ENCODE data around the gene MUC2.

Gene MUC2

GRCh38 chr11:1037506-1038055 lies 37.1 kb upstream of the MUC2 start:
- DNase-seq: no peak

DNA sequence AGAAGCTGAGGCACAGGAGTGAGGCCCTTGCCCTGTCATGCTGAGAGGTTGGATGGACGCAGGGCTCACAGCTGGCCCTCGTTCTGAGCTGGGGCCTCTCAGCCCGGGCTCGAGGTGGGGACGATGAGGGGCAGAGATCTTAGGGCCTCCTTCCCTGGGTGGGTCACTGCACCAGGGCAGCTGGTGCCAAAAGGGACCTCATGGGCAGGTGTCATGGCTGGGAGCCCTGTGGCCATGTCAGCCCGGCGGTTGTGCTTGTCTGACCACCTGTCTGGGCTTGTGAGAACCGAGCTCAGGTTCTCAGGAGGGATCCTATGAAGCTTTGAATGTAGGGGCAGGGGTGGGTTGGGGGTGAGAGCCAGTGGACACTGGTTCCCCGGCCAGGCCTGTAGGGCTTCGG lies 36.3 kb upstream of the MUC2 start:
- DNase-seq: no peak

DNA sequence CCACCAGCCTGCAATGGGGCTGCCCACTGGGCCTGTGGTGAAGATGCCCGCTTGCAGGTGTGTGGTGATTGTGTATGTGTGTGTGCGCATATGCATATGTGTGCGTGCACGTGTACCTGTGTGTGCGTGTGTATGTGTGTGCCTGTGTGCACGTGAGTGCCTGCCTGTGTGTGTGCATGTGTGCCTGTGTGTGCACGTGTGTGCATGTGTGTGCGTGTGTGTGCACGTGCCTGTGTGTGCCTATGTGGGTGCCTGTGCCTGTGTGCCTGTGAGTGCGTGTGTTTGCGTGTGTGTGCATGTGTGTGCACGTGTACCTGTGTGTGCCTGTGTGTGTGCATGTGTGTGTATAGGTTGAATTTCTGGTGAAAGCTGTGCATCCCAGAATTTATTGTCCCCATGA lies 35.8 kb upstream of the MUC2 start:
- no peak for DNase-seq

DNA sequence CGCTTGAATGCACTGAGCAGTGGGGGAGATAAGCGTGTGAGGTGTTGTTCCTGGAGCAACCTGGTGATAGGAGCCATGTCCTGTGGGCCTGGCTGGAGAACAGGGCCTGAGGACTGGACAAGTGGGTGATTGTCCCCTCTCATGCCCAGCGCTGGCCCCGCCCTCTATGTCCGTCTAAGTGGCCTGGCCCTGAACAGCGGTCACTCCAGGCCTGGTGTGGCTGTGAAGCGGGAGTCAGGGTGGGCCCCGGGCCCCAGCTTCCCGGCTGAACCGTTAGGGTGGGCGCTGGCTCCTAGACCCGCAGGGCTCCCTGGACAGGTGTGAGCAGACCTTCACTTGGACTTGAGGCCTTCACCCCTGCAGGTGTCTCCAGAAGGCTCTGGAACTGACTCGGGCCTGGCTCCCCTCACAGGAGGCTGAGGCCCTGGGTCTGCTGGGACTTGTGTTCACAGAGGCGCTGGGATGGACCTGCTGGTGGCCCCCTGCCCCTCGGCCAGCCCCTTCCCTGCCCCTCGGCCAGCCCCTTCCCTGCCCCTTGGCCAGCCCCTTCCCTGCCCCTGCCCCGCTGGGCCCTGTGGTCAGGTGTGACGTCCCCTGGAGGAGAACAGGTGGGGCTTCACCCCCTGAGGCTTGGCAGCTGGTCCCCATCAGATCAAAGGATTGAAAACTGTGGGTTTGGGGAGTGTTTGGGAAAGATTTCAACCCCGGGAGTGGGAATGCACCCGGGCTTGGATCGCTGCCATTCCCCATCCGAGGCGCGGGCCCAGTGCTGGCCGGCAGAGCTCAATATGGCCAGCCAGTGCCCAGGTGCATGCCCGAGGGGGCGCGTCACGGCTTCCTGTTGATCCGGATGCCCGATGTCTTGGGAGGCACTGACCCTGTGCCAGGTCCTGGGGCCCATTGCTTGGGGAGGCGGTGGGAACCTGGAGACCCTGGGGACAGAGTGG lies 34.9 kb upstream of the MUC2 start:
- no peak for DNase-seq

- DNase-seq: no peak
Observed at GRCh38 chr11:1040428-1041148, 34.1 kb upstream of the MUC2 start.

DNA sequence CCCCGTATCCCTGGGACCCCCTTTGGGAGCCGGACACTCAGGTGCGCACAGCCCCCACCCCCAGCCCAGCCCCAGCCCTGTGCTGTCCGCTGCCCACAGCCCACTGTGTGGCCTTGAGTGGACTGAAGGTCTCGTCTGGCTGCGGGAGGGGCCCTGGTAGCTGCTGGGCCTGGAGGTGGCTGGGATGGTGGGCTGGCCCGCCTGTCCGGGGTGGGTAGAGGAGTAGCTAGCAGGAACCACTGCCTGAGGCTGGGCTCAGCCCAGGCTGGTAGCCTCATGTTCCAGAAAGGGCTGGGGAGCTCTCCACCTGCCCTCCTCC lies 33.6 kb upstream of the MUC2 start:
- DNase-seq: no peak

DNA sequence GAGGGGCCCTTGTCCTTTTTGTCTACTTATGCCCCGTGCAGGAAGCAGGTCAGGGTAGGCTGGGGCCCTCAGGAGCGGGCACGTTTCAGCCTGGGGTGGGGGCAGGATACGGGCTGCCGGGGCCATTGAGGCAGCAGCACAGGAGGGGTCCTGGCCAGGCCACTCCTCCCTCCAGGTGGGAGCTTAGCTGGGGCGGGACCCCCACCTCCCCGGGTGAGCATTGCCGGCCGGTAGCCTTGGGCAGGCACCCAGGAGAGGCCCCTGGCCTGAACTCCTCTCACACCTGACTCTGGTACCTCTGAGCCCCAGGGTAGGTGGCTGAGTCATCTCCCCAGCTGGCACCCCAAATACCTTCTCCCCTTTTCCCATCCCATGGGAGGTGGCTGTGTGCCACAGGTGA lies 33.2 kb upstream of the MUC2 start:
- DNase-seq: no peak

DNA sequence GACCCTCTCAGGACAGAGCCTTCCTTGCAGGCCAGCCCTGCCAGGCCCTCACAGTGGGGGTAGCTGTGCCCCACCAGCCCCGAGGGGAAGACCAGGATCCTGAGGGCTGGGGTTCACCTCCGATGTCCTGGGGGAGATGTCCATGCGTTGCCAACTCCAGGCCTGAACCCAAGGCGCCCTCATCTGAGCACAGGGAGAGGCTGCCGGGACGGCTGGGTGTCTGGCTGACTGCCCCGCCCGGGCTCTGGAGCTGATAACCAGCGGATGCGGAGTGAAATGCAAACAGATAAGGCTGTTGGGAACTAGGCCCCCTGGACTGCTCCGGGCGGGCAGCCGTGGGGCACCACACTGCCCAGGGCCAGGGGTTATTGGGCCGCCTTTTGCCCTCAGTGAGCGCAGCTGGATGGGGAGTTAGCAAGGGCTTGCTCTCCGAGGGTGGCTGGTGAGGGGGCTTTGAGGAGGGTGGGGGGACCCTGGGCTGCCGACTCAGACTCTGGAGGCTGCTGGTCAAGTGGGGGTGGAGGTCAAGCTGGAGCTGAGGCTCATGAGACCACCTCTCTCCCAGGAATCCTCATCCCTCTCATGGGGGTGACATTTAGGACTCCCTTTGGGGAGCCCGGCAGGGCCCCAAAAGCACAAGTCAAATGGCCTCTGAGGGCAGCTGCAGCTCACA lies 32.6 kb upstream of the MUC2 start:
- DNase-seq: no peak

GRCh38 chr11:1042626-1043562 lies 31.8 kb upstream of the MUC2 start:
- DNase-seq: no peak

DNA sequence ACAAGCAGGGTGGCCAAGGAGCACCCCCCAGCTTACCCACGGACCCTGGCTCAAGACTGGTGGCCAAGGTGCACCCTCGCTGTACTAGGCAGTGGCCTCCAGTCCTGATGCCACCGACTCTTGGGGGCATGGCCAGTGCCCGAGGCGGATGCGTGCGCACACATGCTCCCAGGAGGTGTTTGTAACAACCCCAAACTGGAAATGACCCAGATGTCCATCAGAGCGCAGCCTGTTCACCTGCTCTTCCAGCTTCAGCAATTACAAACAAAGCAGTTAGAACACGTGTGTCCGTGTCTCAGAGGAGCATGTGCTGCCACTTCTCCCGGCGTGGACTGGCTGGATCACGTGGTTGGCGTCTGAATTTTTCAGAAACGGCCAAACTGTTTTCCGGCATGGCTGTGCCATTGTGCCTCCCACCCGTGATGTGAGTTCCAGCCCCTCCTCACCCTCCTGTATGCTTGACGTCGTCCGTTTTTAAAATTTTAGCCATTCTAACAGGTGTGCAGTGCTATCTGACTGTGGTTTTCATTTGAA lies 31.0 kb upstream of the MUC2 start:
- no peak for DNase-seq

DNA sequence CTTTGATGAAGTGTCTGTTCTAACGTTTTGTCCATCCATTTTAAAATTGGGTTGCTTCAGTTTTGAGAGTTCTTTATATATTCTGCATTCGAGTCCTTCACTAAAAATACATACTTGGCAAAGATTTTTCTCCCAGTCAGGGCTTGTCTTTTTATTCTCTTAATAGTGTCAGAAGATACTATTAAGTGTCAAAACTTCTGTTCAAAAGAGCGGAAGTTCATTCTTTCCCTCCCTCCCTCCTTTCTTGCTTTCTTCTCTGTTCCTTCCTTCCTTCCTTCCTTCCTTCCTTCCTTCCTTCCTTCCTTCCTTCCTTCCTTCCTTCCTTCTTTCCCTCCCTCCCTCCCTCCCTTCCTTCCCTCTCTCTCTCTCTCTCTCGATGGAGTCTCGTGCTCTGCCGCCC lies 30.5 kb upstream of the MUC2 start:
- no peak for DNase-seq

DNA sequence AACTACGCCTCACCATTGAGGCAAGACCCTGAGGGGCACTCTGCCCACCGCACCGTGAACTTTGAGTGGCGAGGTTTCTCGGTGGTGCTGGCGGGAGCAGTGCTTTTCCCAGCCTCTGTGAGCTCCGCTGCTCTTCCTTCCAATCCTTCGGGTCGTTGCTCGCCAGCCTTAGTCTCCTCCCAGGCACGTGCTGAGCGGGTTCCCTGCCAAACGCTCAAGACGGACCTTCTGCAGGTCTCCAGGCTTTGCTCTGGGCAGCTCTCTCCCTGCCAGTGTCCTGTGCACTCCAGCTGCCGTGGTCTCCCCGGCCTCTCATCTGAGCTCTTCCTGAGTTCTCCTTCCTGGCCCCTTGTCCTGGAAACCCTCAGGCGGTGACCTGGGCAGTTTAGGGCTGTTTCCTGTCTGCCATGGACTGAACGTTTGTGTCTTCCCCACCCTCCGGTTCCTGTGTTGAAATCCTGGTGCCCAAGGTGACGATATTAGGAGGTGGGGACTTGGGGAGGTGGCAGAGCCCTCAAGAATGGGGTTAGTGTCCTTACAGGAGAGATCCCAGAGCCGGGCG lies 27.0 kb upstream of the MUC2 start:
- no peak for DNase-seq

- no peak for DNase-seq
Observed at GRCh38 chr11:1048375-1049070, 26.2 kb upstream of the MUC2 start.

DNA sequence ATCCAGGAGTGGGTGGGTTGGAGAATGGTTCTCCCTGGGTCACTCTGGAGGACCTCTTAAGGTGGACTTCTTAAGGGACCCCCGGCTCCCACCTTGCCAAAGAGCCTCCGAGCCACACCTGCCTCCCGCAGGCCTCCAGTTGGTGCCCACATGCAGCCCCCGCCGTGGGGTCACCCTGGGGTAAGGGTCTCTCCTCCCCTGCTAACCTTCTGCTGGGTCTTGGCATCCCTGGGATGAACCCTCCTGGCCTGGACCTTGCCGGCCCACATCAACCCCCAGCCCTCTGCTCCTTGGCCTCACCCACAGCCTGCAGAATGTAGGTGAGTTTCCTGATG lies 25.6 kb upstream of the MUC2 start:
- DNase-seq: no peak

- no peak for DNase-seq
Observed at GRCh38 chr11:1049431-1049891, 25.2 kb upstream of the MUC2 start.

- no peak for DNase-seq
Observed at GRCh38 chr11:1049911-1050580, 24.6 kb upstream of the MUC2 start.

DNA sequence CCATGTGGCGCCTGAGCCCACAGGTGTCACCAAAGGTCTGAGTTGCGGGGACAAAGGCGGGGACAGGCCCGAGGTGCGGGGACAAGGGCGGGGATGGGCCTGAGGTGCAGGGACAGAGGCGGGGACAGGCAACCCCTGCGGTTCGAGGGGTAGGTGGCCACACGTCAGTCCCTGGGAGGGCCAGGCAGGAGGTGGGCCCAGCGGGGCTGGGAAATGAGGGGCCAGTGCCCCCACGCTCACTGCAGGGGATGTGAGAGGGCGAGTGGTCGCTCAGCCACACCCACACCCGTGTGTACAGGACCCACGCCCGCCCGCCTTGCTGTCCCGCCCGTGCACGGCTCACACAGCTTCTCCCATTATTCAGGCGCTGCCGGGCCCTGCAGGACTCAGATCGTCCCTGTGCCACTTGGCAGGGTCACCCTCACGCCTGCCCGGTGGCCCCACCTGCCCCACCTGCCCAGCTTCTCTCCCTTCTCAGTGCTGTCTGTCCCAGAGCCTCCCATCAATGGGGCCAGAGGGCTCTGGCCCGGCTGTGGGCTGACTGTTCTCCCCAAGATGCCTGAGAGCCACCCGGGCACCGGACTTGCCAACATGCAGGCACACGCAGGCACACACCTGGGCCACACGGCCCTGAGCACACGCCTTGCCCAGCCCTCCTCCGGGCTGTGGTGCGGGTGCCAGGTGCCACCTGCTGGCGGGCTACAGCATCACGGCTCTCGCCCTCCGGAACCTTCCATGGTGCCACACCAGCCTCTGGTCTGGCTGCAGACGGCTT lies 23.9 kb upstream of the MUC2 start:
- no peak for DNase-seq

DNA sequence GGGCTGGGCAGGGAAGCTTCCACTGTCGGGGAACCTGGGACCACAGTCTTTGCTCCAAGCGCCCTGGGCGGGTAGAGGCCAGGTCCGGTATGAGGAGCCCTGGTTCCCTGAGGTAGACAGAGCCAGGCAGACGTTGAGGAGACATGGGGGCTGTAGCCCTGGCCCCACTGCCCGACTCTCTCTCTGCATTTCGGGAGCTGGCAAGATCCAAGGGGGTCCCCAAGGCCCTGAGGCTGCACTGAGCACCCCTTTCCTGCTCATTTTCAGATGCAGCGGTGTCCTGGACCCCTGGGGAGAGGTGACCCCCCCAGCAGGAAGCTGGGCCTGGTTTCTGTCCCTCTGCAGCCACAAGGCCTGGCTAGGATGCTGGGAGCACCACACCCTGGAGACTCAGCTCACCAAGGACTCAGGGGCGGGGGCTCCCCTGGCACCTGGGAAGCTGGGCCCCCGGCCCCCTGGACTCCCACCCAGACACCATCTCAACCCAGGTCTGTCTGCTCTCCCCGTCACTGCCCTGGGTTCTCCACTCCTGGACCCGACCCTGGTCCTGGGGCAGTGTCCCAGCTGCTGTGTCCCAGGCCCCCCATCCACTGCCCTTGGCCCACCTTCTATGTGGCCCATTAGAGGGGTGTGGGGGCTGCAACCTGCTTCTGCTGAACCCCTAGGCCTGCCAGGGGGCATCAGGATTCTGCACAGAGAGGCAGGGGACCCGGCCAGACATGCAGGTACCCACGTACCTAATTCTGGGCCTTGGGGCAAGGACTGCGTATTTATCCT lies 23.1 kb upstream of the MUC2 start:
- DNase-seq: no peak
